Ishikawa (cell line): ENCODE measurements around the gene BSG.

Experiments used
- CEBPB ChIP-seq: IDR thresholded peaks from 2 replicates; pipeline ENCODE4 v1.6.1; 2012
- CREB1 ChIP-seq: IDR thresholded peaks from 2 replicates; pipeline ENCODE4 v1.6.1; 2012; ENCODE audit warnings: low read depth
- EGR1 ChIP-seq: IDR thresholded peaks from 2 replicates; pipeline ENCODE4 v1.6.1; 2012
- EP300 ChIP-seq: IDR thresholded peaks from 2 replicates; pipeline ENCODE4 v1.6.1; 2012; ENCODE audit warnings: borderline replicate concordance
- FOXM1 ChIP-seq: IDR thresholded peaks from 2 replicates; pipeline ENCODE4 v1.6.1; 2012; ENCODE audit warnings: low read depth, borderline replicate concordance
- NFIC ChIP-seq: IDR thresholded peaks from 2 replicates; pipeline ENCODE4 v1.6.1; 2012
- RAD21 ChIP-seq: IDR thresholded peaks from 2 replicates; pipeline ENCODE4 v1.6.1; 2012; ENCODE audit warnings: low read depth
- TAF1 ChIP-seq: IDR thresholded peaks from 2 replicates; pipeline ENCODE4 v1.6.1; 2012; ENCODE audit warnings: low read depth, mild to moderate bottlenecking
- TCF12 ChIP-seq: IDR thresholded peaks from 2 replicates; pipeline ENCODE4 v1.6.1; 2012; ENCODE audit warnings: low read depth
- TEAD4 ChIP-seq: IDR thresholded peaks from 2 replicates; pipeline ENCODE4 v1.6.1; 2012
- YY1 ChIP-seq: IDR thresholded peaks from 2 replicates; pipeline ENCODE4 v1.6.1; 2012; ENCODE audit warnings: low read depth
- ZBTB7A ChIP-seq: IDR thresholded peaks from 2 replicates; pipeline ENCODE4 v1.6.1; 2012; ENCODE audit warnings: low read depth
- TF ChIP-seq, protein P1 (sequence below): IDR thresholded peaks from 2 replicates; pipeline ENCODE4 v1.6.1; 2012; ENCODE audit warnings: low read depth, mild to moderate bottlenecking
- TF ChIP-seq, protein P2 (sequence below): IDR thresholded peaks from 2 replicates; pipeline ENCODE4 v1.6.1; 2012
- TF ChIP-seq, protein P3 (sequence below): IDR thresholded peaks from 2 replicates; pipeline ENCODE4 v1.6.1; 2012

The BSG gene

DNA sequence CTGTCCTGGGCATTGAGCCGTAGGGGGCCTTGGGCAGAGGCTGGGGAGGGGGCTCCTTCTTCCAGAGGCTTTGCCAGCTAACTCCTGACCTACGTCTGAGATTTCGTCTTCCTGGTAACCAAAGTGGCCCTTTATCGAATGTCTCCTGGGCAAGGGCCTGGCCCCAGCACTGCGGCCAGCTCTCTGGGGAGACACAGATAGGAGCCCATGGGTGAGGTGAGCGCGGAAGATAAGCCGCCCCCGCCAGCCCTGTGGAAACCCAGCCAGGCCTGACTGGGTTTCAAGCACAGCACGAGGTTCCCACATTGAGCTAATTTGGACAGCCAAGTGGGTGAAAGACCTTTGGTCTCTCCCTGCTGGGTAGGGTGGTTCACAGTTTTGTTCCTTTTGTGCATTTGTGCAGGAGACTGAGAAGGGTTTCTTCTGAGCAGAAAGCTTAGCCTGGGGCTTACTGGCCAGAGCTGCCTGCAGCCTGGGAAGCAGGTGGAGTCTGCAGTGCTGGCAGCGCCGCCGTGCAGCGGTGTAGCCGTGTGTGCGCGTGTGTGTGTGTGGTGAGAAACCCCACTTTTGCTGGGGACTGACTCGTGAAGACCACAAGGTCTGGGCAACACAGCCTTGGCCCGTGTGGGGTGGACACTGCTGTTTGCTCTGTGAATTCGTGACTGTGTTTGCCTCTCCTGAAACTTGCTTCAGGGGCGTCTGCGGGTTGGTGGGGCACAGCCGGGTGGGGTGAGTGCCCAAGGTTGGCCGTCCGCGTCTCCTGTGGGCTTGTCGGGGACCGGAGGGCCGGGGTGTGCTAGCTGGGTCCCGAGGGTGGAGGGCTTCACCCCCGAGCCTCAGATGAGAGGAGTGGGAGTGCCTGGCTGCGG lies 2.5 kb downstream of the BSG start:
- TF ChIP-seq EP300 (no peak), CEBPB (no peak), TEAD4 (no peak), EGR1 (no peak), YY1 (no peak), FOXM1 (no peak), ZBTB7A (no peak)
- TF ChIP-seq, protein P1, sequence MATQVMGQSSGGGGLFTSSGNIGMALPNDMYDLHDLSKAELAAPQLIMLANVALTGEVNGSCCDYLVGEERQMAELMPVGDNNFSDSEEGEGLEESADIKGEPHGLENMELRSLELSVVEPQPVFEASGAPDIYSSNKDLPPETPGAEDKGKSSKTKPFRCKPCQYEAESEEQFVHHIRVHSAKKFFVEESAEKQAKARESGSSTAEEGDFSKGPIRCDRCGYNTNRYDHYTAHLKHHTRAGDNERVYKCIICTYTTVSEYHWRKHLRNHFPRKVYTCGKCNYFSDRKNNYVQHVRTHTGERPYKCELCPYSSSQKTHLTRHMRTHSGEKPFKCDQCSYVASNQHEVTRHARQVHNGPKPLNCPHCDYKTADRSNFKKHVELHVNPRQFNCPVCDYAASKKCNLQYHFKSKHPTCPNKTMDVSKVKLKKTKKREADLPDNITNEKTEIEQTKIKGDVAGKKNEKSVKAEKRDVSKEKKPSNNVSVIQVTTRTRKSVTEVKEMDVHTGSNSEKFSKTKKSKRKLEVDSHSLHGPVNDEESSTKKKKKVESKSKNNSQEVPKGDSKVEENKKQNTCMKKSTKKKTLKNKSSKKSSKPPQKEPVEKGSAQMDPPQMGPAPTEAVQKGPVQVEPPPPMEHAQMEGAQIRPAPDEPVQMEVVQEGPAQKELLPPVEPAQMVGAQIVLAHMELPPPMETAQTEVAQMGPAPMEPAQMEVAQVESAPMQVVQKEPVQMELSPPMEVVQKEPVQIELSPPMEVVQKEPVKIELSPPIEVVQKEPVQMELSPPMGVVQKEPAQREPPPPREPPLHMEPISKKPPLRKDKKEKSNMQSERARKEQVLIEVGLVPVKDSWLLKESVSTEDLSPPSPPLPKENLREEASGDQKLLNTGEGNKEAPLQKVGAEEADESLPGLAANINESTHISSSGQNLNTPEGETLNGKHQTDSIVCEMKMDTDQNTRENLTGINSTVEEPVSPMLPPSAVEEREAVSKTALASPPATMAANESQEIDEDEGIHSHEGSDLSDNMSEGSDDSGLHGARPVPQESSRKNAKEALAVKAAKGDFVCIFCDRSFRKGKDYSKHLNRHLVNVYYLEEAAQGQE = no peak
- TF ChIP-seq, protein P2, sequence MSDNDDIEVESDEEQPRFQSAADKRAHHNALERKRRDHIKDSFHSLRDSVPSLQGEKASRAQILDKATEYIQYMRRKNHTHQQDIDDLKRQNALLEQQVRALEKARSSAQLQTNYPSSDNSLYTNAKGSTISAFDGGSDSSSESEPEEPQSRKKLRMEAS = no peak

DNA sequence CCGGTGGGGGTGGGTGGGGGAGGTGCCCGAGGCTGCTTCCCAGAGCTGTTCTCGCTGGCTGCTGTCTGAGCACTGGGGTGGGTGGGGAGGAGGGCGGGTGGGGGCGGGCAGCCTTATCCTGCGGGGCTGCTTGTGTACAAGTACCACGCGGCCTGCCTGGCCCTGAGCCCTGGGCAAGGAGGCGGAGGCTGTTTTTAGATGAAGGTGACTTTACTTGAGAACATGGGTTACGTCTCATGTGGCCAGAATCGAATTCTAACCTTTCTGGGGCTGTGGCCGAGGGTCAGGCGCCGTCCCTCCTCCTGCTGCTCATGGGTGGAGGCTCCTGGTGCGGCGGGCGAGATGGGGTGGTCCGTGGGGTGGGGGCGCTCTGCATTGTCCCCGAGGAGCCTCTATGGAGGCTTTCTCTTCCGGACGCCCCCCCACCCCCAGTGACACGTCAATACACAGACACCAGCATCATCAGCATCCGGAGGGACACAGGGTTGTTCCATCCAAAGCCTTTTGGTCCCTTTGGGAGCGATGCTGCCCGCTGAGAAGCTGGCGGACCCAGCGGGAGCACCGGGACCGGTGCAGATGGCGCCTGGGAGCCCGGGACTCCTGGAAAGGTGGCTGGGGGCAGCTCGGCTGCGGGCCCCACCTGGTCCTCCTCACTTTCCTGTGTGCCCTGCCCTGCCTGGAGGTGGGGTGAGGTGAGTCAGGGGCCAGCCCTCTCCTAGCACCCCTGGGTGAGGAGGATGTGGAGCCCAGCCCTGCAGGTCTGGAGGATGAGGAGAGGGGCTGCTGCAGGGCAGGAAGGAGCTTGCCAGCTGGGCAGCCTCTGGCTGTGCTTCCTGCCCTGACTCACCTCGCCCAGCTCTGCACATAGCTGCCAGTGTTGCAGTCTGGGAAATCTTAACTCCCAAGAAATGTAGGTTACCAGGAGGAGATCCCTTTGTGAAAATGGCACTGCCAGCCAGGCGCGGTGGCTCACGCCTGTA lies 3.4 kb downstream of the BSG start:
- TF ChIP-seq NFIC (no peak), TEAD4 (no peak), EP300 (no peak), CEBPB (no peak), FOXM1 (no peak), TAF1 (no peak), CREB1 (no peak), ZBTB7A (no peak), RAD21 (no peak), EGR1 (no peak), YY1 (no peak), TCF12 (no peak)
- TF ChIP-seq, protein P2 = no peak
- TF ChIP-seq, protein P1 = no peak
- TF ChIP-seq, protein P3, sequence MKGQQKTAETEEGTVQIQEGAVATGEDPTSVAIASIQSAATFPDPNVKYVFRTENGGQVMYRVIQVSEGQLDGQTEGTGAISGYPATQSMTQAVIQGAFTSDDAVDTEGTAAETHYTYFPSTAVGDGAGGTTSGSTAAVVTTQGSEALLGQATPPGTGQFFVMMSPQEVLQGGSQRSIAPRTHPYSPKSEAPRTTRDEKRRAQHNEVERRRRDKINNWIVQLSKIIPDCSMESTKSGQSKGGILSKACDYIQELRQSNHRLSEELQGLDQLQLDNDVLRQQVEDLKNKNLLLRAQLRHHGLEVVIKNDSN = no peak

DNA sequence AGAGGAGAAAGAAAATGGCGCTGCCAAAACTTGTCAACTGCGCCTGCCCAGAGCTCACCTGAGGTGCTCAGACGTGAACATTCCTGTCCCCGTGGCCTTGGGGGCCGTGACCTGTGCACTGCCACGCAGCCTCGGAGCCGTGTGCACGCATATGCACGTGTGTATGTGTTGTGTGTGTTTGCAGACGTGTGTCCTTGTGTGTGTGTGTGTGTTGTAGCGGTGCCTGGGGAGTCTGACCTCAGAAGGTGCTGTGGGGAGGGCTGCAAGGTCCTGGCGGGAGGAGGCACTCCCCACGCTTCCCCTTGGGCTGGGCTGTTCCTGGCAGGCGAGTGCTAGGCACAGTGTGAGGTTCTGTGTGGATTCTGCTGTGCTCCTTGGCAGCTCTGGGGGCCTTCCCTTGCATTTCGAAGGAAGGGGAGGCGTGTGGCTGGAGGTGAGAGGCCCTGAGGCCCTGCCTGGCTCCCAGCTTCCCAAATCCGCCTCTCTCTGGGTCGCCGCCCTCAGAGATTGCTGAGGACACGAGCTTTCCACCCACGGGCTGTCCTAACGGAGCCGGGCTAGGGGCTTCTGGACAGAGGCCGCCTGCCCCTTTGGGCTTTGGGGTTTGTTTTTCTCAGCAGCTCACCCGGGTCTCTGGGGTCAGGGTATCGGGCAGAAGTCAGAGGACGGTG lies 4.5 kb downstream of the BSG start:
- TF ChIP-seq CEBPB = no peak
- TF ChIP-seq NFIC = no peak
- TF ChIP-seq, protein P3 = no peak
- TF ChIP-seq, protein P2 = no peak
- no peak for TF ChIP-seq TEAD4
- TF ChIP-seq CREB1 = no peak
- TF ChIP-seq FOXM1 = no peak
- TF ChIP-seq ZBTB7A = no peak
- TF ChIP-seq TAF1 = no peak
- TF ChIP-seq RAD21 = no peak
- TF ChIP-seq EP300 = no peak
- TF ChIP-seq, protein P1 = no peak
